GM10266 (cell line): ENCODE results near the gene BRCA1.
"Not testable (repeated sequence)": the region's sequence is repeated elsewhere in the genome, so short reads cannot be mapped to it uniquely, and the experiment has no call there.

Experiments used
- DNase-seq: peaks from one replicate; pipeline ENCODE4 v3.0.0; 2012; ENCODE audit errors: extremely low spot score
- TF ChIP-seq, protein P1 (sequence below): IDR thresholded peaks from 2 replicates; pipeline ENCODE4 v1.5.1; 2012; ENCODE audit warnings: mild to moderate bottlenecking, low read depth; ENCODE audit not compliant: control insufficient read depth, insufficient read depth; ENCODE audit errors: missing control alignments

The BRCA1 gene

DNA sequence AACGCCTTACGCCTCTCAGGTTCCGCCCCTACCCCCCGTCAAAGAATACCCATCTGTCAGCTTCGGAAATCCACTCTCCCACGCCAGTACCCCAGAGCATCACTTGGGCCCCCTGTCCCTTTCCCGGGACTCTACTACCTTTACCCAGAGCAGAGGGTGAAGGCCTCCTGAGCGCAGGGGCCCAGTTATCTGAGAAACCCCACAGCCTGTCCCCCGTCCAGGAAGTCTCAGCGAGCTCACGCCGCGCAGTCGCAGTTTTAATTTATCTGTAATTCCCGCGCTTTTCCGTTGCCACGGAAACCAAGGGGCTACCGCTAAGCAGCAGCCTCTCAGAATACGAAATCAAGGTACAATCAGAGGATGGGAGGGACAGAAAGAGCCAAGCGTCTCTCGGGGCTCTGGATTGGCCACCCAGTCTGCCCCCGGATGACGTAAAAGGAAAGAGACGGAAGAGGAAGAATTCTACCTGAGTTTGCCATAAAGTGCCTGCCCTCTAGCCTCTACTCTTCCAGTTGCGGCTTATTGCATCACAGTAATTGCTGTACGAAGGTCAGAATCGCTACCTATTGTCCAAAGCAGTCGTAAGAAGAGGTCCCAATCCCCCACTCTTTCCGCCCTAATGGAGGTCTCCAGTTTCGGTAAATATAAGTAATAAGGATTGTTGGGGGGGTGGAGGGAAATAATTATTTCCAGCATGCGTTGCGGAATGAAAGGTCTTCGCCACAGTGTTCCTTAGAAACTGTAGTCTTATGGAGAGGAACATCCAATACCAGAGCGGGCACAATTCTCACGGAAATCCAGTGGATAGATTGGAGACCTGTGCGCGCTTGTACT lies at the start of gene BRCA1:
Gene BRCA1, minus strand, starts transcription at position 232 of the 834 bp plus-strand sequence. CDS start 1,268 bp downstream, outside the sequence.
- peak; percentile 99 for DNase-seq
- TF ChIP-seq, protein P1, sequence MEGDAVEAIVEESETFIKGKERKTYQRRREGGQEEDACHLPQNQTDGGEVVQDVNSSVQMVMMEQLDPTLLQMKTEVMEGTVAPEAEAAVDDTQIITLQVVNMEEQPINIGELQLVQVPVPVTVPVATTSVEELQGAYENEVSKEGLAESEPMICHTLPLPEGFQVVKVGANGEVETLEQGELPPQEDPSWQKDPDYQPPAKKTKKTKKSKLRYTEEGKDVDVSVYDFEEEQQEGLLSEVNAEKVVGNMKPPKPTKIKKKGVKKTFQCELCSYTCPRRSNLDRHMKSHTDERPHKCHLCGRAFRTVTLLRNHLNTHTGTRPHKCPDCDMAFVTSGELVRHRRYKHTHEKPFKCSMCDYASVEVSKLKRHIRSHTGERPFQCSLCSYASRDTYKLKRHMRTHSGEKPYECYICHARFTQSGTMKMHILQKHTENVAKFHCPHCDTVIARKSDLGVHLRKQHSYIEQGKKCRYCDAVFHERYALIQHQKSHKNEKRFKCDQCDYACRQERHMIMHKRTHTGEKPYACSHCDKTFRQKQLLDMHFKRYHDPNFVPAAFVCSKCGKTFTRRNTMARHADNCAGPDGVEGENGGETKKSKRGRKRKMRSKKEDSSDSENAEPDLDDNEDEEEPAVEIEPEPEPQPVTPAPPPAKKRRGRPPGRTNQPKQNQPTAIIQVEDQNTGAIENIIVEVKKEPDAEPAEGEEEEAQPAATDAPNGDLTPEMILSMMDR = no peak

DNA sequence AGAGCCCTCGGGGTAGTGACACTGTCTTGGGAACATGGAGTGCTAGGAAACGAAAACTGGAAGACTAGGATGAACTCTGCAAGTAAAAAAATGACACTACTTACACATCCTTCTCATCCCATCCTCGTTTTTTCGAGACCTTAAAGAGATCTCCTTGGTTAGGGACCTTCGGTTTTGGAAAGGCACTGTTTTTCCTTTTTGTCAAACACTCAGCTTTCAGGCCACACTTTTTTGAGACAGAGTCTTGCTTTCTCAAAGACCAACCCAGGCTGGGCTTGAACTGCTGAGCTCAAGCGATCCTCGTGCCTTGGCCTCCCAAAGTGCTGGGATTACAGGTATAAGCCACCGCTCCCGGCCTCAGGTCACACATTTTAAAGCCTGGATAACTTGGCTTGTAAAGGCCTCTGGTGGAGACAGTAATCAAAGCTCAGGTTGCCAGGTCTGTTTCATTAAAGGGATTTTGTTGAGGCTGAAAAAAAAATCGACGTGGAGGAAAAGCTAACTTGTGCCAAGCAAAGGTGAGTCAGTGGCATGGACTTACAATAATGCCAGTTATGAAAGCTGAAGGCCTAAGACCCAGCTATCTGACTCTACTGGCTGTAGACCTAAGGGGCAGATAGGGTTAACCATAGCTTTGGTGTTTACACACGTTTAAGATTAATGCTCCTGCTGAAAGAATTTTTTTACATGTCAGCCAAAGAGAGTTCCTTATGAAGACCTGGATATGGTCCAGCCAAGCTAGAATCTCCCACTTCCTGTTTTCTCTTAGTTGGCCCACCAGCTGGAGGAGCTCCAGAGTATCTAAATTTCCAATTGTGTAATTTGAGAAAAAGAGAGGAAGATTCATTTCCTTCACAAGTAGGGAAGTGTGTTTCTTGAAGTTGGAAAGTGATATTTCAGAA lies 46.7 kb upstream of the BRCA1 start:
- TF ChIP-seq, protein P1 = peak; percentile 19
- DNase-seq = no peak

DNA sequence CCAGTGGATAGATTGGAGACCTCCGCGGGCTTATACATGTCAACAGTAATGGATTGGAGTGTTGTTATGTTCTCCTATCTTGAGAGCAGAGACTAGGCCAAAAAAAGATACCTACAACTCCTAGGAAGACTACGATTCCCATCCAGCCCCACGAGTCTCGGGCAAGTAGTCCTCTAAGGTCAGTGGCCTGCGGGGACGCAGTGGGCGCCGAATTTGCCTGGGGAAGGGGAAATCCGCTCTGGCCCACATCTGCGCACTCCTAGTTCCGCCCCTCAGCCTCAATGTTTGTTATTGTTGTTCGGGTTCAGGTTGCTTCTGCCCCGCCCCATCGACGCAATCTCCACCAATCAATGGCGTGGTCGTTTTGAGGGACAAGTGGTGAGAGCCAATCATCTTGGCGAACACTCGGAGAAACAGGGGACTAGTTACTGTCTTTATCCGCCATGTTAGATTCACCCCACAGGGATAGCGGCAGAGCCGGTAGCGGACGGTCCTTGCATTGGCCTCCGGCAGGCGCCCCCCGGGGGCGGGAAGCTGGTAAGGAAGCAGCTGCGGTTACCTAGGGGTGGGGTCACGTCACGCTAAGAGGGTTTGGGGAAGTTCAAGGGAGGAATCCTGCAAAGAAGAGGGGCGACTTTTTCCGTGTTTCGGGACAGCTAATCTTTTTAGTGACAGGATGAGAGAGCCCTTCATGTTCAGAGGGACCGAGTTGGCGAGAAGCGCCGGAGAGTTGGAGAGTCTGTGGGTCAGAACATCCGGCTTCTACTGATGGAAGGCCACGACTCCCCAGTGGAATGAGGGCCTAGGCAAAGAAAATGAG lies 45.8 kb upstream of the BRCA1 start, which contains the start of gene NBR1:
Gene NBR1, plus strand, starts transcription at position 449 of the 820 bp plus-strand sequence. CDS start 4,586 bp downstream, outside the sequence.
- TF ChIP-seq, protein P1 = peak; percentile 11
- peak; percentile 93 for DNase-seq

DNA sequence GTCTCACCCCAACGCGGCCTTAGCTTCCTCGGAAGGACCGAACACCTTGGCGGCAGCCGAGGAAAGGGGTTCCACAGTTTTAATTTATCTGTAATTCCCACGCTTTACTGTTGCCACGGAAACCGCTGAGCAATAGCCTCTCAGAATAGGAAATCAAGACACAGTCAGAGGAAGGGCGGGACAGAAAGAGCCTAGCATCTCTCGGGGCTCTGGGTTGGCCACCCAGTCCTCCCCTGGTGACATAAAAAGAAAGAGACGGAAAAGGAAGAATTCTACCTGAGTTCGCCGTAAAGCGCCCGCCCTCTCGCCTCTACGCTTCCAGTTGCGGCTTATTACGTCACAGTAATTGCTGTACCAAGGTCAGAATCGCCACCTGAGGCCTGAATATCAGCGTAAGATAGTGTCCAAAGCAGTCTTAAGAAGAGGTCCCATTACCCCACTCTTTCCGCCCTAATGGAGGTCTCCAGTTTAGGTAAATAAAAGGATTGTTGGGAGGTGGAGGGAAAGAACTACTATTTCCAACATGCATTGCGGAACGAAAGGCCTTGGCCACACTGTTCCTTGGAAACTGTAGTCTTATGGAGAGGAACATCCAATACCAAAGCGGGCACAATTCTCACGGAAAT lies 45.1 kb upstream of the BRCA1 start:
- peak; percentile 95 for DNase-seq
- TF ChIP-seq, protein P1 = no peak

DNA sequence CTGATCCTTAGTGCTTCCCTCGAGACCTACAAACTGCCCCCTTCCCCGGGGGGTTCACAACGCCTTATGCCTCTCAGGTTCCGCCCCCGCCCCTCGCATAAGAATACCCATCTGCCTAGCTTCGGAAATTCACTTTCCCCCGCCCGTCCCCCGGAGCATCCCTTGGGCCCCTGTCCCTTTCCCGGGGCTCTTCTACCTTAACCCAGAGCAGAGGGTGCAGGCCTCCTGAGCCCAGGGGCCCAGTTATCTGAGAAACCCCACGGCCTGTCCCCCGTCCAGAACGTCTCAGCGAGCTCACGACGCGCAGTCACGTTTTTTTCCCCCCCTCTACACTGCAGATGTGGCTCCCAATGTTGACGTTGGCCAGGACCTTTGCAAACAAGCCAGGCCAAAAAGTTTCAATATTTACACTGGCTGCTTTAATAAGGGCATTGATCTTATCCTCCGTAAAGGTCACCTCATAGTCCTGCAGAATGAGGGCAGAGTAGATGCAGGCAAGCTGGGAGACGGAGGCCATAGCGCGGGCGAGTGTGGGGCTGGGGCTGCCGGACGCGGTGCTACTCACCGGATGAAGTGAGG lies 44.5 kb upstream of the BRCA1 start:
- TF ChIP-seq, protein P1 = no peak
- DNase-seq = peak; percentile 29

DNA sequence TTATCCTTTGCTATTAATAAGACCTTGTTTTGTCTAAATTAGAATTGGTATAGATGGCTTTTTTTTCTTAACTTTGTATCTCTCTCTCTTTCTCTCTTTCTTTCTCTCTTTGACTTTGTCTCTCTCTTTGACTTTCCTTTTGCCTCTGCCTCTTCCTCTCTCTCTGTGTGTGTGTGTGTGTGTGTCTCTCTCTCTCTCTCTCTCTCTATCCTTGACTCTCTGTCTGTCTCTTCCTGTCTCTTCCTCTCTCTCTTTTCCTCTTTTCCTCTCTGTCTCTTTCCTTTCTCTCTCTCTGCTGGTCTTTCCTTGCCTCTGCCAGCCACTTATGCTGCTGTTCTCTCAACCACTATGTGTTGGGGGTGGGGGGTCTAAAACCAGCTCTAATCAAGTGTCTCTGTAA lies 40.8 kb upstream of the BRCA1 start:
- not testable (repeated sequence) for DNase-seq

DNA sequence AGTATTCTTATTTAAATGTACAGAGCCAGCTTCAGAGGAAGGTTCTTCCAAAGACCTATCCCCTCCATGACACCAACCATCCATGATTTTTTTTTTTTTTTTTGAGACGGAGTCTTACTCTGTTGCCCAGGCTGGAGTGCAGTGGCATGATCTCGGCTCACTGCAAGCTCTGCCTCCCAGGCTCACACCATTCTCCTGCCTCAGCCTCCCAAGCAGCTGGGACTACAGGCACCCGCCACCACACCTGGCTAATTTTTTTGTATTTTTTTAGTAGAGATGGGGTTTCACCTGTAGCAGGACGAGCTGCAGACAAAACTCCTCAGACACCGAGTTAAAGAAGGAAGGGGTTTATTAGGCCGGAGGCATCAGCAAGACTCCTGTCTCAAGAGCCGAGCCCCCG lies 34.8 kb upstream of the BRCA1 start:
- not testable (repeated sequence) for DNase-seq

DNA sequence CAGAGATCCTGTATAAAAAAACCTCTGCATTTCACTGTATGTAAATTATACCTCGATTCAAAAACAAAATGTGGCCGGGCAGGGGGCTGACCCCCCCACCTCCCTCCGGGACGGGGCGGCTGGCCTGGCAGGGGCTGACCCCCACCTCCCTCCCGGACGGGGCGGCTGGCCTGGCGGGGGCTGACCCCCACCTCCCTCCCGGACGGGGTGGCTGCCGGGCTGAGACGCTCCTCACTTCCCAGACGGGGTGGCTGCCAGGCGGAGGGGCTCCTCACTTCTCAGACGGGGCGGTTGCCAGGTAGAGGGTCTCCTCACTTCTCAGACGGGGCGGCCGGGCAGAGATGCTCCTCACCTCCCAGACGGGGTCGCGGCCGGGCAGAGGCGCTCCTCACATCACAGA lies 34.1 kb upstream of the BRCA1 start:
- not testable (repeated sequence) for DNase-seq
